ENCODE measurements around the gene CCDC9B.

DNA sequence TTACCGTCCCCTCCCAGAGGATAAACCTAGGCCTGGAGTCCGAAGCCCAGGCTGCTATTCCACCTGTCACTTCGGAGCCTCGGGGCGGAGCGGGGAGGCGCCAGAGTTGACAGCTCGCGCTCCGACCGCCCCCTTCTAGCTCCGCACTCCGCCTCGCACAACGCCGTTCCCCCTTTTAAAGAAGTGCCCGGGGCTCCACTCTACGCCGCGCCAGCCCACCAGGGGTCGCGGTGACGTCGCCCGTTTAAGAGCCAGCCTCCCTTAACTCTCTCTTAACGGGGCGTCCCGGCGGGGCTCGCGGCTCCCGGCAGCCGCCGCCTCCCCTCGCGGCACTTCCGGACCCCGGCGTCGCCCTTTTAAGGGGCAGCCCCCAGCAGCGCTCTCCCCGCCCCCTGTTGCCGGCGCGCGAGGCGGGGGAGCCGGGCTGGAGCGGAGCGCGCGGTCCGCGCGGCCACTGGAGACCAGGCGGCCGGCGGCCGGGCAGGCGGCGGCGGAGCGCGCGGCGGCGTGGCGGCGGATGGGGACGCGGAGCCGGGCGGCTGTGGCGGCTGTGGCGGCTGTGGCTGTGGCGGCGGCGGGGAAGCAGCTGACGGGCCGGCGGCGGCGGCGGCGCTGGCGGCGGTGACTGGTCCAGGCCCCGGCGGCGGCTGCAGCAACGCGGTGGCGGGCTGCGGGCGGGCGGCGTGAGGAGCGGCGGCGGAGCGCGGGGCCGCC is 17.3 kb downstream of the CCDC9B start, which contains the start of gene INAFM2:
- TF ChIP-seq CTCF (conservative IDR thresholded peaks at IDR 0.05; ENCODE audit: low read depth, low read length) (peak; percentile 74), SMC3 (IDR thresholded peaks at IDR 0.05; ENCODE audit: low read depth, low read length) (peak; percentile 51), RAD21 (IDR thresholded peaks at IDR 0.05; ENCODE audit: low read length) (peak; percentile 51), POLR2A (IDR thresholded peaks at IDR 0.05; ENCODE audit: low read depth, low read length) (peak; percentile 65), BHLHE40 (IDR thresholded peaks at IDR 0.05; ENCODE audit: low read depth, low read length) (no peak), USF2 (IDR thresholded peaks at IDR 0.05; ENCODE audit: low read depth, low read length) (no peak), MAFK (IDR thresholded peaks at IDR 0.05; ENCODE audit: low read depth, low read length) (no peak)

All from IMR-90 (cell line).